Brain microvascular endothelial cell (primary cell): ENCODE results near the gene EPHA1.

ENCODE experiments used
- DNase-seq: peaks from one replicate; pipeline ENCODE4 v3.0.0-alpha.2; 2020
- H3K27ac ChIP-seq: fragments of 250-450 bp; sonication (Bioruptor Pico); 2 replicates; pipeline ENCODE4 v1.5.1; 2020; ENCODE audit warnings: mild to moderate bottlenecking, moderate library complexity
- H3K27me3 ChIP-seq: fragments of 250-450 bp; sonication (Bioruptor Pico); replicated peaks from 2 replicates; pipeline ENCODE4 v1.5.1; 2020; ENCODE audit warnings: mild to moderate bottlenecking
- H3K36me3 ChIP-seq: fragments of 250-450 bp; sonication (Bioruptor Pico); replicated peaks from 2 replicates; pipeline ENCODE4 v1.5.1; 2020; ENCODE audit warnings: mild to moderate bottlenecking
- H3K4me3 ChIP-seq: 2 replicates; pipeline ENCODE4 v1.5.1; 2011; ENCODE audit warnings: low read depth, mild to moderate bottlenecking, control low read depth, low read length, moderate library complexity
- in situ Hi-C: cut with HindIII; loops from 2 replicates; pipeline ENCODE4 v1.10.0; 2017; ENCODE audit warnings: low sequenced_read_pairs, low pct_ligation_motif_present
- TF ChIP-seq, protein P1 (sequence below): IDR thresholded peaks from 2 replicates; pipeline ENCODE4 v1.5.1; 2011; ENCODE audit warnings: low read depth, mild to moderate bottlenecking, moderate library complexity, low read length, control low read depth, inconsistent platforms; ENCODE audit errors: missing control alignments

The EPHA1 gene

DNA sequence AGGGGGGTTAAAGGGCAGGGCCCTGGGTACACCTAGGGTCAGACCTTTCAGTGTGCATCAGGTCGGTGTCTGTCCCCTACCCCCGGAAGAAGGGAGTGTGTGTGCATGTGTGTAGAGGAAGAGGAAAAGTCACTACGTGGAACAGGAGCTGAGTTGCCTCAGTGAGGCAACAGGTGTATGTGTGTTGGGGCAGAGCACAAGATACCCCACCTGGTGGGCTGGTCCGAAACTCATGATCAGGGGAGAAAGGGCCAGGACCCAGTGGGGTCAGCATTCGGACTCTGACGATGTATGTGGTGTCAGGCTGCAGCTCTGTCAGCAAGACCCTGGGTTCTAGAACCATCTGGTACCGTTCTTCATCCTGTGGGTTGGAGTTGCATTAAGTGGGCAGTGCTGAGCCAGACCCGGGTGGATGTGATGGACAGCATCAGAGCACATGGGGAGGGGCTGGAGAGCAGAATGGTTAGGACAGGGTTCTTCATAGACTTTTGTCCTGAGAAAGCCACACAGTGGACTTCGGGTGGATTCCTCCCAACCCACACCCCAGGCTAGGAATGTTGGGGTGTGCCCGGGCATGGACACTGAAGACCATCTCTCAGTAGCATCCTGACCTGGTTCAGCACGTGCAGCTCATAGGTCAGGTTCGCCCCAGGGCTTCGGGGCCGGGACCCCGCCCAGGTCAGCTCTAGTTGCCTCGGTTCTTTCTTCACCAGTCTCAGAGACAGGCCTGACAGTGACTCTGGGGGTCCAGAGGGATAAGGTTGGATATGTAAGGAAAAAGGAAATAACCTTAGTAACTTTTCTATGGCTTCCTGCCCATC lies 10.7 kb downstream of the EPHA1 start:
- DNase-seq: no peak
- H3K27me3 ChIP-seq: no peaks in the 10 kb centered on the region
- TF ChIP-seq, protein P1, sequence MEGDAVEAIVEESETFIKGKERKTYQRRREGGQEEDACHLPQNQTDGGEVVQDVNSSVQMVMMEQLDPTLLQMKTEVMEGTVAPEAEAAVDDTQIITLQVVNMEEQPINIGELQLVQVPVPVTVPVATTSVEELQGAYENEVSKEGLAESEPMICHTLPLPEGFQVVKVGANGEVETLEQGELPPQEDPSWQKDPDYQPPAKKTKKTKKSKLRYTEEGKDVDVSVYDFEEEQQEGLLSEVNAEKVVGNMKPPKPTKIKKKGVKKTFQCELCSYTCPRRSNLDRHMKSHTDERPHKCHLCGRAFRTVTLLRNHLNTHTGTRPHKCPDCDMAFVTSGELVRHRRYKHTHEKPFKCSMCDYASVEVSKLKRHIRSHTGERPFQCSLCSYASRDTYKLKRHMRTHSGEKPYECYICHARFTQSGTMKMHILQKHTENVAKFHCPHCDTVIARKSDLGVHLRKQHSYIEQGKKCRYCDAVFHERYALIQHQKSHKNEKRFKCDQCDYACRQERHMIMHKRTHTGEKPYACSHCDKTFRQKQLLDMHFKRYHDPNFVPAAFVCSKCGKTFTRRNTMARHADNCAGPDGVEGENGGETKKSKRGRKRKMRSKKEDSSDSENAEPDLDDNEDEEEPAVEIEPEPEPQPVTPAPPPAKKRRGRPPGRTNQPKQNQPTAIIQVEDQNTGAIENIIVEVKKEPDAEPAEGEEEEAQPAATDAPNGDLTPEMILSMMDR: no peak
- H3K36me3 ChIP-seq: peaks cover 2% of the 10 kb centered on the region
- in situ Hi-C loops: no loop called here
- H3K27ac ChIP-seq: no peak overlapping the region
- no peak overlapping the region for H3K4me3 ChIP-seq

DNA sequence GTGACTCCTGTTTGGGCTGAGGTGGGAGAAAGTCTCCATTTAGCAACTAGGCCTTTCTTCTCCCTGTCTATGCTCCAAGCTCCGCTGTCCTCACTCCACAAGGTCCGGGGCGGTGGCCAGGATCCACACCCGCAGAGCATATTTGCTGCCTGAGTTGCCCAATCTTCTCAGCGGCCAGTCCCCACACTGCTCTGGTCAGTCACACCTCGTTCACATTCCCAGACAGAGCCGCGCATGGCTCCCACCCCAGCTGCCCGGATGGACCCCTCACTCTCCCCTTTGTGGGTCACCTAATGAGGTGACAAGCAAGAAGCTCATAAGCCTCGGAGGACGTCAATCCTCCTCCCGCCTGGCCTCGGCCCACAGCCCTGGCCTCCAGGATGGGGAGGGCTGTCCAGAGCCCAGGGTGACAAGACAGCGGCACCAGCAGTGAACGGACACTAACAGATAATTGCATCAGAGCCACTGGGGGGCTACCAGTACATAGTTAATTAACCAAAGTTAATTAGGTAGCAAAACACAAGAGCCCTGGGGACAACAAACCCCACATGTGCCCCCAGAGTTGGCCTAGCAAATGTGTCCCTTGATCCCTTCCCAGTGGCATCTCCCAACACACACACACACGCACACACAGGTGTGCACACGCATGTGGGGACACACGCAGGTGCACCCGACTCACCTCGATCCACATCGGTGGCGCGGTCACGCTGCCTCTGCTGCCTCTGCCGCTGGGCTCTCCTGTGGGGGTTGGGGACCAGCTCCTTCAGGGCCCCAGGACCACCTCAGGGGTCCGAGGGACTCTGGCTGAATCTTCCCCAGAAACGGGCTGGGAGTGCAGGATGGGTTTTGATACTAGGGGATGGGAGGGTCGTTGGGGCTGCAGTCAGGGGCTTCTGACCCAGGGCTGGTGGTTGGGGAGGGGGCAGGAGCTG lies 11.8 kb downstream of the EPHA1 start:
- no peak overlapping the region for H3K27ac ChIP-seq
- DNase-seq: no peak
- H3K27me3 ChIP-seq: no peaks in the 10 kb centered on the region
- in situ Hi-C loops: no loop called here
- H3K4me3 ChIP-seq: no peak overlapping the region
- peaks cover 12% of the 10 kb centered on the region for H3K36me3 ChIP-seq
- TF ChIP-seq, protein P1: no peak

DNA sequence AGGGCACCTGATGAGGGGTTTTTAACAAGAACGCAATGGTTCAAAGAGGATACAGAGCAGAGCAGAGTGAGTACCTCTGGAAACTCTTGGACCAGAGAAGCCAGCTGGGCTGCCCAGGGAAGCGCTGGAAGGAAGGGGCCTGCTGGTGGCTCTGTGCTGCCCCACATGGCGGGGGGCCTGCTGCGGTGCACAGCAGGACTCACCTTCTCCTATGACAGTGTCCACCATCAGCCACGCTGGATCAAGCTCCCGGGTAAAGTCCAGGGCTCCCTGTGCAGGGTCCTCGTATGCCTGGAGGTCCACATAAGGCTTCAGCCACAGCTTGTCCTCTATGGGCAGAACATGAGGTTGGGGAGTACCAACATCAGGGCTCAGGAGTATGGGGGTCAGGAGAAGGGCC lies 12.5 kb downstream of the EPHA1 start:
- H3K27me3 ChIP-seq: no peaks in the 10 kb centered on the region
- no peak overlapping the region for H3K4me3 ChIP-seq
- TF ChIP-seq, protein P1: no peak
- H3K27ac ChIP-seq: no peak overlapping the region
- H3K36me3 ChIP-seq: peaks cover 19% of the 10 kb centered on the region
- no peak for DNase-seq
- in situ Hi-C loops: no loop called here

DNA sequence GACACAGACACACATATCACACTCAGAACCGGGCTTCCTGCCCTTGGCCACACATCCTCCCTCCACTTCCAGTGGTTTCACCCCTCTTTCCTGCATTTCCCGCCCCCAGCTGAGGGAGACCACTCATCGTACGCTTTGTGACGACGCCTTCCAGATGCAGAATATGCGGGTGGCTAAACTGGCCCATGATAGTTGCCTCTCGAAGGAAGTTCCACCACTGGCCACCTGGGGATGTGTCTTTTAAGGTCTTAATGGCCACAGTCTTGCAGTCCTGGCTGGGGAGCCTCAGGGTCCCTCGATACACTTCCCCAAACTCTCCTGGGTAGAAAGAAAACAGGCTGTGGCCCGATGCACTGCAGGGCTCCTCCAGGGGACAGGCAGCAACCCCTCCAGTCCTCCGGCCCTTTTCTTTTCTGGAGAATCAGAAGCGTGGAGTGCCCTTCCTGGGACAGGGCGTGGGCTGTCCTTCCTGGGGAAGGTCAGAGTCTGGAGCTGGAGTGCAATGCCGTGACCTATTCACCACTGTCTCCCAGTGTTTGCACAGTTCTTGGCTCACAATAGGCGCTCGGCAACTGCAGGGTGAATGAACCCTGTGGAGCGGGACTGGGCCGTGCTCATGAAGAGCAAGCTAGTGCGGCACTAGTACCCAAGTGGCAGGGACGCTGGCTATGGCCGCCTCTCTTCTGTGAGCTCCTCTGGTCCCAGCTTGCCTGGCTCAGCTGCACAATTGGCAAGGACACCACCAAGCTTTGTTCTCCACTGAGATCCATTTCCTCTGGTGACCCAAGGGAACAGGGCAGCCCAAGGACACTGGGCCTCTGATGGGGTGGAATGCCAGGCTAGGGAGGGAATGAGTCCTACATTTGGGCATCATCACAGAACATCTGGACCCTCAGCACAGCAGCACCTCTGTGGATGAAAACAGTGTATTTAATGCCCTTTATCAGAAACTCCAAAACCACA lies 13.2 kb downstream of the EPHA1 start:
- H3K27ac ChIP-seq: no peak overlapping the region
- DNase-seq: no peak
- H3K4me3 ChIP-seq: no peak overlapping the region
- peaks cover 26% of the 10 kb centered on the region for H3K36me3 ChIP-seq
- H3K27me3 ChIP-seq: no peaks in the 10 kb centered on the region
- in situ Hi-C loops: no loop called here
- TF ChIP-seq, protein P1: peak; percentile 57

DNA sequence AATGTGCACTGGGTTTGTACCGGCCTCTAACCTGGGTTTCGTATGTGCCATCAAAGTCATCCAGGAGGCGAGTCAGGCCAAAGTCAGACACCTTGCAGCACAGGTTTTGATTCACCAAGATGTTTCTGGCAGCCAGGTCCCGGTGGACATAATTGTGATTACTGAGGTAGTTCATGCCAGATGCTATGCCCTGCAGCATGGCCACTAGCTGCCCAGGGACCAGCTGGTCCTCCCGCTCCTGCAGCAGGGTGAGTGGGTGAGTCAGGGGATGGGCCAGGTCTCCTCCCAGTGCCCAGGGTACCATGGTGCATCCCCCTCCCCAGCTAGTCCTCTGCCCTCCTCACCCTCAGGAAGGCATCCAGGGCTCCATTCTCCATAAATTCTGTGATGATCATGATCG lies 13.9 kb downstream of the EPHA1 start:
- Histone ChIP-seq H3K36me3 (peaks cover 33% of the 10 kb centered on the region), H3K4me3 (no peak overlapping the region), H3K27ac (no peak overlapping the region), H3K27me3 (no peaks in the 10 kb centered on the region)
- in situ Hi-C loops: no loop called here
- TF ChIP-seq, protein P1: no peak
- no peak for DNase-seq
